Hematopoietic multipotent progenitor cell treated with erythropoietin and hydrocortisone succinate and interleukin-3 and kit ligand, for 17 days (in vitro differentiated cells): ENCODE data around the gene CACNA2D4.

Source experiments
- DNase-seq: peaks from one replicate; pipeline ENCODE4 v3.0.0-alpha.2; 2015; ENCODE audit warnings: low spot score

The CACNA2D4 gene

GRCh38 chr12:1844661-1845409 lies 73.6 kb downstream of the CACNA2D4 start:
- DNase-seq: no peak

- DNase-seq: no peak
These were observed 74.2 kb downstream of the CACNA2D4 start for GRCh38 chr12:1844223-1844622.

- no peak for DNase-seq
These were observed 74.8 kb downstream of the CACNA2D4 start for GRCh38 chr12:1843641-1844005.

- no peak for DNase-seq
These were observed 75.4 kb downstream of the CACNA2D4 start for GRCh38 chr12:1842905-1843640.

- no peak for DNase-seq
These were observed 76.1 kb downstream of the CACNA2D4 start for GRCh38 chr12:1842183-1842904.

GRCh38 chr12:1841586-1842182 lies 76.8 kb downstream of the CACNA2D4 start:
- no peak for DNase-seq

GRCh38 chr12:1840981-1841425 lies 77.4 kb downstream of the CACNA2D4 start:
- no peak for DNase-seq

GRCh38 chr12:1839956-1840951 lies 78.2 kb downstream of the CACNA2D4 start:
- DNase-seq: no peak

- no peak for DNase-seq
These were observed 79.0 kb downstream of the CACNA2D4 start for GRCh38 chr12:1839464-1839863.

- DNase-seq: no peak
These were observed 79.5 kb downstream of the CACNA2D4 start for GRCh38 chr12:1838994-1839365.

GRCh38 chr12:1838205-1838993 lies 80.1 kb downstream of the CACNA2D4 start:
- no peak for DNase-seq

- DNase-seq: no peak
These were observed 80.8 kb downstream of the CACNA2D4 start for GRCh38 chr12:1837541-1838204.

GRCh38 chr12:1836854-1837421 lies 81.5 kb downstream of the CACNA2D4 start:
- no peak for DNase-seq

GRCh38 chr12:1836241-1836803 lies 82.1 kb downstream of the CACNA2D4 start:
- DNase-seq: no peak

- no peak for DNase-seq
These were observed 83.0 kb downstream of the CACNA2D4 start for GRCh38 chr12:1835211-1836131.

- no peak for DNase-seq
These were observed 84.1 kb downstream of the CACNA2D4 start for GRCh38 chr12:1834186-1834925.

GRCh38 chr12:1833596-1834028 lies 84.8 kb downstream of the CACNA2D4 start:
- DNase-seq: no peak
